IMR-90 (cell line): Measurements from ENCODE around the gene PCK1. TPM values are rescaled to one million over a fixed set of nuclear protein-coding genes. Genes with fewer than 3 reads are reported as not detected.

ENCODE experiments used
- ATAC-seq: fragments of 200-7000 bp; cut with Tn5 transposase; 2 replicates; pipeline ENCODE4 v1.9.1; 2020; ENCODE audit warnings: low read depth, mild to moderate bottlenecking, moderate library complexity
- BruUV-seq: library from RNA; stranded (reverse); fragments of 400-500 nt; replicated peaks from 2 replicates; lab custom pipeline; 2021; lab: Mats Ljungman, UMichigan
- CTCF ChIA-PET: fragments of 300-600 bp; formaldehyde crosslinking; extraction: SDS; loops from one replicate; lab custom pipeline; 2021; ENCODE audit warnings: antibody characterized with exemption; lab: Yijun Ruan, JAX
- POLR2A ChIA-PET: fragments of 300-600 bp; sonication (Branson Sonifier 250); formaldehyde crosslinking; loops from one replicate; lab custom pipeline; 2022; ENCODE audit warnings: antibody characterized with exemption; ENCODE audit not compliant: unreplicated experiment; lab: Charles Lee
- DNase-seq: peaks from one replicate; pipeline ENCODE4 v3.0.0; 2013
- H2AFZ ChIP-seq: replicated peaks from 2 replicates; pipeline ENCODE3; 2013; ENCODE audit warnings: low read length, mild to moderate bottlenecking; ENCODE audit not compliant: poor library complexity
- H2AK5ac ChIP-seq: 2 replicates; pipeline ENCODE4 v1.6.1; 2013; ENCODE audit warnings: low read depth, low read length, inconsistent platforms
- H2AK9ac ChIP-seq: replicated peaks from 2 replicates; pipeline ENCODE3; 2013; ENCODE audit warnings: mild to moderate bottlenecking, low read depth, low read length, moderate library complexity; ENCODE audit not compliant: poor library complexity
- H2BK120ac ChIP-seq: 2 replicates; pipeline ENCODE4 v1.6.1; 2013; ENCODE audit warnings: low read depth, low read length, inconsistent platforms
- H2BK15ac ChIP-seq: 3 replicates; pipeline ENCODE4 v1.6.1; 2013; ENCODE audit warnings: low read depth, low read length, inconsistent platforms
- H2BK20ac ChIP-seq: 2 replicates; pipeline ENCODE4 v1.6.1; 2013; ENCODE audit warnings: low read depth, mild to moderate bottlenecking, inconsistent platforms, low read length, moderate library complexity
- H2BK5ac ChIP-seq: 2 replicates; pipeline ENCODE4 v1.6.1; 2013; ENCODE audit warnings: mild to moderate bottlenecking, low read depth, low read length, inconsistent platforms; ENCODE audit not compliant: poor library complexity, severe bottlenecking
- H3K14ac ChIP-seq: replicated peaks from 2 replicates; pipeline ENCODE4 v1.6.1; 2013; ENCODE audit warnings: low read depth, low read length, inconsistent platforms
- H3K18ac ChIP-seq: 2 replicates; pipeline ENCODE4 v1.6.1; 2013; ENCODE audit warnings: low read depth, low read length, control low read depth
- H3K23ac ChIP-seq: 2 replicates; pipeline ENCODE4 v1.6.1; 2013; ENCODE audit warnings: low read depth, low read length, inconsistent platforms
- H3K27ac ChIP-seq: 2 replicates; pipeline ENCODE4 v1.5.1; 2013; ENCODE audit warnings: mild to moderate bottlenecking, control low read depth, low read length; ENCODE audit not compliant: insufficient read depth
- H3K27me3 ChIP-seq: 2 replicates; pipeline ENCODE4 v1.6.1; 2013; ENCODE audit warnings: low read length; ENCODE audit not compliant: control insufficient read depth, insufficient read depth
- H3K36me3 ChIP-seq: 2 replicates; pipeline ENCODE4 v1.6.1; 2013; ENCODE audit warnings: low read length, mixed read lengths; ENCODE audit not compliant: control insufficient read depth, insufficient read depth
- H3K4ac ChIP-seq: 2 replicates; pipeline ENCODE4 v1.6.1; 2013; ENCODE audit warnings: low read depth, low read length, inconsistent platforms
- H3K4me1 ChIP-seq: 2 replicates; pipeline ENCODE4 v1.6.1; 2013; ENCODE audit warnings: low read length, mixed read lengths; ENCODE audit not compliant: control insufficient read depth, insufficient read depth
- H3K4me2 ChIP-seq: 2 replicates; pipeline ENCODE4 v1.6.1; 2013; ENCODE audit warnings: low read depth, mild to moderate bottlenecking, control low read depth, low read length, moderate library complexity
- H3K4me3 ChIP-seq: 2 replicates; pipeline ENCODE4 v1.5.1; 2013; ENCODE audit warnings: low read depth, mild to moderate bottlenecking, control low read depth, low read length, moderate library complexity; ENCODE audit not compliant: insufficient read depth
- H3K56ac ChIP-seq: 2 replicates; pipeline ENCODE4 v1.6.1; 2013; ENCODE audit warnings: low read length, inconsistent platforms; ENCODE audit not compliant: insufficient read depth; ENCODE audit errors: extremely low read depth
- H3K79me1 ChIP-seq, 2 experiments: 2 replicates each; pipeline ENCODE4 v1.6.1; 2013; ENCODE audit warnings: low read length in 2 of 2, inconsistent platforms in 1 of 2, low read depth in 1 of 2
- H3K9ac ChIP-seq: 2 replicates; pipeline ENCODE4 v1.6.1; 2013; ENCODE audit warnings: low read depth, low read length, control low read depth
- H3K9me1 ChIP-seq: 2 replicates; pipeline ENCODE4 v1.6.1; 2013; ENCODE audit warnings: low read length, inconsistent platforms; ENCODE audit not compliant: insufficient read depth
- H3K9me3 ChIP-seq: 2 replicates; pipeline ENCODE4 v1.6.1; 2013; ENCODE audit warnings: low read length; ENCODE audit not compliant: control insufficient read depth, insufficient read depth
- H4K20me1 ChIP-seq: 2 replicates; pipeline ENCODE4 v1.6.1; 2013; ENCODE audit warnings: low read length, inconsistent platforms; ENCODE audit not compliant: insufficient read depth
- H4K5ac ChIP-seq: 2 replicates; pipeline ENCODE4 v1.6.1; 2013; ENCODE audit warnings: mild to moderate bottlenecking, low read depth, low read length, control low read depth
- H4K8ac ChIP-seq, 2 experiments: 2 replicates each; pipeline ENCODE4 v1.6.1; 2013; ENCODE audit warnings: low read depth in 2 of 2, low read length in 2 of 2, control low read depth in 1 of 2, inconsistent platforms in 1 of 2
- H4K91ac ChIP-seq: 2 replicates; pipeline ENCODE4 v1.6.1; 2013; ENCODE audit warnings: low read depth, low read length, inconsistent platforms; ENCODE audit not compliant: insufficient read depth
- BHLHE40 ChIP-seq: fragments of 150-350 bp; IDR thresholded peaks from 2 replicates; pipeline ENCODE4 v1.6.1; 2016; ENCODE audit warnings: mild to moderate bottlenecking, low read depth, low read length
- CHD1 ChIP-seq: IDR thresholded peaks from 2 replicates; pipeline ENCODE4 v1.6.1; 2012; ENCODE audit warnings: low read depth, low read length, improper control_type of control experiment
- CTCF ChIP-seq: conservative IDR thresholded peaks from 2 replicates; pipeline ENCODE4 v1.5.1; 2012; ENCODE audit warnings: mild to moderate bottlenecking, low read depth, low read length, improper control_type of control experiment
- ELK1 ChIP-seq: fragments of 150-350 bp; IDR thresholded peaks from 2 replicates; pipeline ENCODE4 v1.6.1; 2016; ENCODE audit warnings: low read depth, mild to moderate bottlenecking, low read length, moderate library complexity, borderline replicate concordance
- FOS ChIP-seq: fragments of 150-350 bp; IDR thresholded peaks from 2 replicates; pipeline ENCODE4 v1.6.1; 2016; ENCODE audit warnings: low read depth, low read length
- MAFK ChIP-seq: IDR thresholded peaks from 2 replicates; pipeline ENCODE4 v1.6.1; 2012; ENCODE audit warnings: low read depth, low read length, improper control_type of control experiment
- MAZ ChIP-seq: IDR thresholded peaks from 2 replicates; pipeline ENCODE4 v1.6.1; 2012; ENCODE audit warnings: low read depth, mild to moderate bottlenecking, low read length, improper control_type of control experiment, moderate library complexity, borderline replicate concordance
- MXI1 ChIP-seq: IDR thresholded peaks from 2 replicates; pipeline ENCODE4 v1.6.1; 2012; ENCODE audit warnings: low read depth, mild to moderate bottlenecking, low read length, moderate library complexity, borderline replicate concordance
- NFE2L2 ChIP-seq: fragments of 150-350 bp; IDR thresholded peaks from 2 replicates; pipeline ENCODE4 v1.6.1; 2016; ENCODE audit warnings: low read depth, mild to moderate bottlenecking, low read length
- POLR2A ChIP-seq: IDR thresholded peaks from 2 replicates; pipeline ENCODE4 v1.6.1; 2012; ENCODE audit warnings: mild to moderate bottlenecking, low read depth, low read length
- RAD21 ChIP-seq: IDR thresholded peaks from 2 replicates; pipeline ENCODE4 v1.6.1; 2012; ENCODE audit warnings: low read length, improper control_type of control experiment
- RCOR1 ChIP-seq: IDR thresholded peaks from 2 replicates; pipeline ENCODE4 v1.6.1; 2012; ENCODE audit warnings: mild to moderate bottlenecking, low read length, improper control_type of control experiment; ENCODE audit not compliant: insufficient replicate concordance
- RFX5 ChIP-seq: IDR thresholded peaks from 2 replicates; pipeline ENCODE4 v1.8.0; 2012; ENCODE audit warnings: low read depth, mild to moderate bottlenecking, low read length, moderate library complexity
- SMC3 ChIP-seq: fragments of 150-350 bp; IDR thresholded peaks from 2 replicates; pipeline ENCODE4 v1.6.1; 2016; ENCODE audit warnings: low read depth, mild to moderate bottlenecking, antibody characterized with exemption, low read length, moderate library complexity
- USF2 ChIP-seq: fragments of 150-350 bp; IDR thresholded peaks from 2 replicates; pipeline ENCODE4 v1.6.1; 2017; ENCODE audit warnings: mild to moderate bottlenecking, antibody characterized with exemption, low read length, low read depth
- WGBS, 2 experiments: methylation state at CpG; one replicate each; pipeline versions ENCODE4 v1.1.5 to v1.1.7; 2013; ENCODE audit warnings: missing lambda C conversion rate in 2 of 2; ENCODE audit not compliant: insufficient read length in 1 of 2; ENCODE audit errors: extremely low coverage in 2 of 2; 5-methylcytosine and 5-hydroxymethylcytosine counted together
- dilution Hi-C: fragments of 300-500 bp; cut with HindIII; formaldehyde crosslinking; loops from one replicate; pipeline ENCODE4 v1.14.3; 2018; ENCODE audit warnings: low sequenced_read_pairs; ENCODE audit not compliant: unreplicated experiment
- in situ Hi-C: fragments of 300-500 bp; cut with MboI; formaldehyde crosslinking; loops from 3 replicates; pipeline ENCODE4 v1.14.3; 2019; ENCODE audit warnings: low sequenced_read_pairs, inconsistent platforms, mixed read lengths
- intact Hi-C: fragments of 100-400 bp; cut with micrococcal nuclease; formaldehyde crosslinking; loops from 2 replicates; pipeline ENCODE4 v1.10.0; 2022
- polyA plus RNA-seq, 3 experiments: library from polyadenylated mRNA; depleted of rRNA; stranded (reverse); fragments of >200 nt; gene quantifications; 2 replicates each; pipeline ENCODE4 v1.2.3, GENCODE V29; 2012; ENCODE audit warnings: low replicate concordance in 1 of 3
- total RNA-seq: library from RNA; depleted of rRNA; stranded (reverse); fragments of >200 nt; gene quantifications from 2 replicates; pipeline ENCODE4 v1.2.3, GENCODE V29; 2012

The PCK1 gene
- total and polyA plus RNA-seq, 2 of the 4 experiments (the other 2 are of a cell fraction) = not detected

GRCh38 chr20:57609086-57609841, 48.4 kb downstream of the PCK1 start:
- ChIA-PET CTCF (no interaction called here), POLR2A (no interaction called here)
- no peak overlapping the region for H2AFZ ChIP-seq
- H3K4me1 ChIP-seq = no peaks in the 10 kb centered on the region
- H4K20me1 ChIP-seq = no peaks in the 10 kb centered on the region
- H3K27ac ChIP-seq = no peak overlapping the region
- H4K5ac ChIP-seq = no peak overlapping the region
- dilution Hi-C loops = no loop called here
- H3K4me3 ChIP-seq = no peak overlapping the region
- H2BK20ac ChIP-seq = no peak overlapping the region
- H3K9ac ChIP-seq = no peak overlapping the region
- H3K56ac ChIP-seq = no peak overlapping the region
- no peaks in the 10 kb centered on the region for H3K9me1 ChIP-seq
- no peak overlapping the region for H4K8ac ChIP-seq
- no peak overlapping the region for H2BK120ac ChIP-seq
- H3K23ac ChIP-seq = no peak overlapping the region
- intact Hi-C loops = no loop called here
- 51% methylated on average over 9 of the region's 16 CpGs; no CpG with 5 or more reads in 1 of the 2 experiments for WGBS, 2 experiments
- H2AK9ac ChIP-seq = no peak overlapping the region
- TF ChIP-seq BHLHE40 = no peak
- no peak for TF ChIP-seq CHD1
- no peak for TF ChIP-seq MAFK
- TF ChIP-seq FOS = no peak
- TF ChIP-seq RCOR1 = no peak
- no peak for TF ChIP-seq MXI1
- TF ChIP-seq POLR2A = no peak
- no peak for TF ChIP-seq NFE2L2
- TF ChIP-seq ELK1 = no peak
- no peak for TF ChIP-seq SMC3
- no peak for TF ChIP-seq USF2
- TF ChIP-seq CTCF = no peak
- no peak for TF ChIP-seq MAZ
- TF ChIP-seq RAD21 = no peak
- TF ChIP-seq RFX5 = no peak
- H3K18ac ChIP-seq = no peak overlapping the region
- no peaks in the 10 kb centered on the region for H3K9me3 ChIP-seq
- H3K27me3 ChIP-seq = peaks cover 9% of the 10 kb centered on the region
- no peak overlapping the region for H3K14ac ChIP-seq
- no peaks in the 10 kb centered on the region for H3K79me1 ChIP-seq
- BruUV-seq = no TSS peak
- H2BK15ac ChIP-seq = no peak overlapping the region
- ATAC-seq (no peak), DNase-seq (no peak)
- in situ Hi-C loops = loop anchor here (10.0 kb wide), 1 partner anchor 576 kb away; no protein-coding TSS in a partner anchor
- H4K91ac ChIP-seq = no peak overlapping the region
- no peak overlapping the region for H3K4me2 ChIP-seq
- H3K36me3 ChIP-seq = no peaks in the 10 kb centered on the region
- no peak overlapping the region for H2BK5ac ChIP-seq
- H3K4ac ChIP-seq = no peak overlapping the region
- H2AK5ac ChIP-seq = no peak overlapping the region
